HG02885 (cell line): Measurements from ENCODE around the gene CD4.
"Not testable (repeated sequence)": the region's sequence is repeated elsewhere in the genome, so short reads cannot be mapped to it uniquely, and the experiment has no call there.

Source experiments
- ATAC-seq: cut with Tn5 transposase; IDR thresholded peaks from one replicate; pipeline ENCODE4 v1.9.1; 2021; ENCODE audit warnings: mild to moderate bottlenecking; ENCODE audit not compliant: unreplicated experiment, poor library complexity

CD4 gene

GRCh38 chr12:6861391-6861790 lies 72.1 kb downstream of the CD4 start:
- ATAC-seq: no peak

GRCh38 chr12:6863033-6863432 lies 73.7 kb downstream of the CD4 start:
- ATAC-seq: no peak

DNA sequence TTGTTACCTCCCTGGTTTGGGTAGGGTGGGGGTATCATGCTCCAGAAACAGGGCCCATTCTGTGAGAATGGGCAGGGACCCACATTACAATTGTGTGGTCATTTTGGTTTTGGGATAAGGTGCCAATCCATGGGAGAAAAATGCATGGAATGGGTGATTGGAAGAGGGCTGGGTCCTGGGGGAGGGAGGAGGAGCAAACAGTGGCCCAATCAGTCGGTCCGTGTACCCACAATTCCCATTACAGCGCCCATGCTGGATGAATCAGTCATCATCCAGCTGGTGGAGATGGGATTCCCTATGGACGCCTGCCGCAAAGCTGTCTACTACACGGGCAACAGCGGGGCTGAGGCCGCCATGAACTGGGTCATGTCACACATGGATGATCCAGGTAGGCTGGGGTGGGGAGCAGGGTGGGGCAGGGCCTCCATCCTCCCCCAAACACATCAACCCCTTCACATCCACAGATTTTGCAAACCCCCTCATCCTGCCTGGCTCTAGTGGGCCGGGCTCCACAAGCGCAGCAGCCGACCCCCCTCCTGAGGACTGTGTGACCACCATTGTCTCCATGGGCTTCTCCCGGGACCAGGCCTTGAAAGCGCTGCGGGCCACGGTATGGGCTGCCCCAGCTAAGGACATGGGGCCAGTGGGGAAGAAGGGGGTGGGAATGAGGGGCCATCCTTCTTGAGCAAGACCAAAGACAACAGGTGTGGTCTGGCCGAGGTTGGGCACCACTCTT lies 74.4 kb downstream of the CD4 start:
- no peak for ATAC-seq

DNA sequence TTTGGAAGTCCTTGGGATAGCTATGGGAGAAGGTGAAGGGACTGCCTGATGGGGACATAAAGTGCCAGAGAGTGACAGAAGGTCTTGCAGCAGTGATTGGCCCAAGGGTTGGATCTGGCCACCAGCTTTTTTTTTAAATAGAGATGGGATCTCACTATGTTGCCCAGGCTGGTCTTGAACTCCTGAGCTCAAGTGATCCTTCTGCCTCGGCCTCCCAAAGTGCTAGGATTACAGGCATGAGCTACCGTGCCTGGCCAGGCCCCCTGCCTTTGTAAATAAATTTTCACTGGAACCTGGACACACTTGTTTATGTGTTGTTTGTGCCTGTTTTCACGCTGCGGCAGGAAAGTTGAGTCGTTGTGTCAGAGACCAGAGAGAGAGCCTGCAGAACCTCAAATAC lies 76.0 kb downstream of the CD4 start:
- ATAC-seq: not testable (repeated sequence)

GRCh38 chr12:6866163-6866919 lies 77.0 kb downstream of the CD4 start:
- ATAC-seq: no peak

DNA sequence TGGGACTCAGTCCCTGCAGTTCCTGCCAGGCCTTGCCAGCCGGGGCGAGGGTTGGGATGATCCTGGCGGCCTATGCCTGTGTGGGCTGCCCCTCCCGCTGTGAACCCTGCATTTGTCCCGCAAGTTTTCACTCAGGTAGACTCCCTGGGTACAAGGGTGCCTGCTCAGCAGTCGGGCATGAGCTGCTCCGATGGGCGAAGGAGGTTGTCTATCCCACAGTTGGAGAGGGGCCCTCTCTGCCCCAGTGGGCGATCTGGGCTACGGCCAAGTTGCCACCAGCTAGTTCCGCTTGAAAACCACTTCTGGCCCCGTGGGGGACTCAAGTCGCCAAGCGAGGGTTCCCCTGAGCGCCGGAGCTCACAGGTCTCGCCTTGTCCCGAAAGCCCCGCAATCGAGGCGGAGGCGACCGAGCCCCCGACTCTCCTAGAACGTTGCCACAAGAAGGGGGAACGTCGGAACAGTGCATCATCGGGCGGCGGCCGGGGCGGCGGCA lies 77.6 kb downstream of the CD4 start:
- peak; percentile 2 for ATAC-seq

GRCh38 chr12:6867413-6868210 lies 78.3 kb downstream of the CD4 start, which contains the start of gene TPI1:
TSS of gene TPI1 (plus strand) at chr12:6867531. CDS start at chr12:6867567, 36 bp downstream.
- ATAC-seq: peak; percentile 67

DNA sequence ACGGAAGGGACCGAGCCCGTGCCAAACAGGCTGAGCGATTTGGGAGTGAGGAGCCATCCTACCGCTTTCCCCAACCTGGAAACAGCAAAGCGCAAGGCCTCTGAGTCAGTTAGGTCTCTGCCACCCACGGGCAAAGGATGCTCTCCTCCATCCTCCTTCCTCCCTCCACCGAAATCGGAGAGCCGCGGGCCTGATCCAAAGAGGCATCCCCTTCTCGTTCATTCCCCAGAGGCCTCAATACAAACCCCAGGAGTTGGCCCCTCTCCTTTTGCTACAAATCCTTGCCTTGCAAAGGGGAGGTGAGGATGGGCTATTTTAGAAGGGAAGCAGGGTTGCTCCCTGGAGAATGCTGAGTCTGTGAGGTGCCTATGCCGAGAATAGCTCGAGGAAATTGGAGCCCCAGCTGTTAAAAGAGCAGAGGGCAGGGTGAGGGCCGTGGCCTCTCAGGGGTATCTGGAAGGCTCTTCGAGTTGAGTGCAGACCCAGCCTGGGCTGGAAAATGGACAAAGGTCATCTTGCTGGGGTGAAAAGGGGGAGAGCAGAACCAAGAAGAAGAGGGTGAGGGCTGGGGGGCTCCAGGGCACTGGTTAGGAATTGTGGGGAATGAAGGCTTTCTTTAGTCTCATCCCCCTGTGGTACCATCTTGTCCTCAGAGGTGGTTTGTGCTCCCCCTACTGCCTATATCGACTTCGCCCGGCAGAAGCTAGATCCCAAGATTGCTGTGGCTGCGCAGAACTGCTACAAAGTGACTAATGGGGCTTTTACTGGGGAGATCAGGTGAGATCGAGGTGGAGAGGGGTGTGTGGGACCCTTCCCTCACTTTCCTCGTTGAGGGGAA lies 79.1 kb downstream of the CD4 start:
- ATAC-seq: no peak

GRCh38 chr12:6869049-6870021 lies 80.0 kb downstream of the CD4 start:
- ATAC-seq: no peak

DNA sequence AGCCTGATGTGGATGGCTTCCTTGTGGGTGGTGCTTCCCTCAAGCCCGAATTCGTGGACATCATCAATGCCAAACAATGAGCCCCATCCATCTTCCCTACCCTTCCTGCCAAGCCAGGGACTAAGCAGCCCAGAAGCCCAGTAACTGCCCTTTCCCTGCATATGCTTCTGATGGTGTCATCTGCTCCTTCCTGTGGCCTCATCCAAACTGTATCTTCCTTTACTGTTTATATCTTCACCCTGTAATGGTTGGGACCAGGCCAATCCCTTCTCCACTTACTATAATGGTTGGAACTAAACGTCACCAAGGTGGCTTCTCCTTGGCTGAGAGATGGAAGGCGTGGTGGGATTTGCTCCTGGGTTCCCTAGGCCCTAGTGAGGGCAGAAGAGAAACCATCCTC lies 81.0 kb downstream of the CD4 start:
- ATAC-seq: not testable (repeated sequence)
